ENCODE results near the gene FAM149B1. TPM values are rescaled to one million over a fixed set of nuclear protein-coding genes. Genes with fewer than 3 reads are reported as not detected.
"Not testable (repeated sequence)": the region's sequence is repeated elsewhere in the genome, so short reads cannot be mapped to it uniquely, and the experiment has no call there.

The FAM149B1 gene
- total RNA-seq, 1 experiment from 2014 or later, result 17.5 TPM

DNA sequence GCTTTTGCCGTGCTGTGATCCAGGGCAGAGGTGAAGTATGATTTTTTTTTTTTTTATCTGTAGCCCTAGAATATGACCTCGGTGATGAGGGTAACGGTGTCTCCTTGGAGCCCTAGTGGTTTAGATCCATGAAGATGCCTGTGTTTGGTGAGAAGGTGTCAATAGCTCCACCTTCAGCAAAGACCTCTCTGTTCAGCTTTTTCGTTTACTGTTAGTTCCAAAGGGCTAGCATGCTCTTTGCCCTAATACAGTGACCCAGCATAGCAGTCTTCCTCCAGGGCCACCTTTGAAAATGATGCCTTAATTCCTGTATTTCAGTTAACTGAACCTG is 85.3 kb downstream of the FAM149B1 start (continued):
- TF ChIP-seq, protein P1, sequence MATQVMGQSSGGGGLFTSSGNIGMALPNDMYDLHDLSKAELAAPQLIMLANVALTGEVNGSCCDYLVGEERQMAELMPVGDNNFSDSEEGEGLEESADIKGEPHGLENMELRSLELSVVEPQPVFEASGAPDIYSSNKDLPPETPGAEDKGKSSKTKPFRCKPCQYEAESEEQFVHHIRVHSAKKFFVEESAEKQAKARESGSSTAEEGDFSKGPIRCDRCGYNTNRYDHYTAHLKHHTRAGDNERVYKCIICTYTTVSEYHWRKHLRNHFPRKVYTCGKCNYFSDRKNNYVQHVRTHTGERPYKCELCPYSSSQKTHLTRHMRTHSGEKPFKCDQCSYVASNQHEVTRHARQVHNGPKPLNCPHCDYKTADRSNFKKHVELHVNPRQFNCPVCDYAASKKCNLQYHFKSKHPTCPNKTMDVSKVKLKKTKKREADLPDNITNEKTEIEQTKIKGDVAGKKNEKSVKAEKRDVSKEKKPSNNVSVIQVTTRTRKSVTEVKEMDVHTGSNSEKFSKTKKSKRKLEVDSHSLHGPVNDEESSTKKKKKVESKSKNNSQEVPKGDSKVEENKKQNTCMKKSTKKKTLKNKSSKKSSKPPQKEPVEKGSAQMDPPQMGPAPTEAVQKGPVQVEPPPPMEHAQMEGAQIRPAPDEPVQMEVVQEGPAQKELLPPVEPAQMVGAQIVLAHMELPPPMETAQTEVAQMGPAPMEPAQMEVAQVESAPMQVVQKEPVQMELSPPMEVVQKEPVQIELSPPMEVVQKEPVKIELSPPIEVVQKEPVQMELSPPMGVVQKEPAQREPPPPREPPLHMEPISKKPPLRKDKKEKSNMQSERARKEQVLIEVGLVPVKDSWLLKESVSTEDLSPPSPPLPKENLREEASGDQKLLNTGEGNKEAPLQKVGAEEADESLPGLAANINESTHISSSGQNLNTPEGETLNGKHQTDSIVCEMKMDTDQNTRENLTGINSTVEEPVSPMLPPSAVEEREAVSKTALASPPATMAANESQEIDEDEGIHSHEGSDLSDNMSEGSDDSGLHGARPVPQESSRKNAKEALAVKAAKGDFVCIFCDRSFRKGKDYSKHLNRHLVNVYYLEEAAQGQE (IDR thresholded peaks at IDR 0.05; ENCODE audit: low read depth), result no peak
- no peak for TF ChIP-seq SIN3A (IDR thresholded peaks at IDR 0.05; ENCODE audit: low read depth)
- no peak for TF ChIP-seq YY1 (IDR thresholded peaks at IDR 0.05; ENCODE audit: extremely low read depth, insufficient replicate concordance, low read depth, low read length)
- TF ChIP-seq POLR2AphosphoS5 (IDR thresholded peaks at IDR 0.05; ENCODE audit: low read depth, low read length), result no peak

DNA sequence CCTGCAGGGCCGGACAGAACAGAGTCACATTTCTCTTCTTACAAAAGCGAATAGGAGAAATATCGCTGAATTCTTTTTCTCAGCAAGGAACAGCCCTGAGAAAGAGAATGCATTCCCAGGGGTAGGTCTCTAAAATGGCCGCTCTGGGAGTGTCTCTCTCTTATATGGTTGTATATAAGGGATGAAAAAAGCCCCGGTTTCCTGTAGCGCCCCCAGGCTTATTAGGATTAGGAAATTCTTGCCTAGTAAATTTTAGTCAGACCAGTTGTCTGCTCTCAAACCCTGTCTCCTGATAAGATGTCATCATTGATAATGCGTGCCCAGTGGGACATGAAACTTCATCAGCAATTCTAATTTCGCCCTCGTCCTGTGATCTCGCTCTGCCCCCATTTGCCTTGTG is 90.7 kb downstream of the FAM149B1 start:
- H3K9me3 ChIP-seq (ENCODE audit: control insufficient read depth in 1 of 2, insufficient read depth in 1 of 2, low read depth in 1 of 2, low read length in 2 of 2); H2AFZ ChIP-seq (ENCODE audit: low read depth, low read length, poor library complexity, severe bottlenecking); H3K36me3 ChIP-seq (ENCODE audit: control insufficient read depth in 1 of 2, insufficient read depth in 2 of 2, low read length in 2 of 2); H3K27ac ChIP-seq (ENCODE audit: low read depth, low read length); H3K79me2 ChIP-seq (ENCODE audit: insufficient read depth, low read length); H3K9ac ChIP-seq (ENCODE audit: low read length); RAD21 ChIA-PET (ENCODE audit: low non-redundant PET in 1 of 2, low total read pairs in 2 of 2, uncharacterized antibody in 2 of 2, unreplicated experiment in 2 of 2); ATAC-seq; POLR2A ChIA-PET; H4K20me1 ChIP-seq (ENCODE audit: insufficient read depth); H3K4me3 ChIP-seq (replicated peaks in 1 of 2; ENCODE audit: low read depth in 1 of 2, low read length in 2 of 2); intact Hi-C loops (cut with micrococcal nuclease); H3K27me3 ChIP-seq (ENCODE audit: insufficient read depth, low read length); H3K4me2 ChIP-seq (ENCODE audit: low read length); H3K9me2 ChIP-seq (ENCODE audit: insufficient read depth); CTCF ChIA-PET; BruUV-seq (replicated peaks); DNase-seq (ENCODE audit: low read depth, low spot score): not testable (repeated sequence)
- peaks cover 14 to 28% of the 10 kb centered on the region in 2 experiments for H3K4me1 ChIP-seq (ENCODE audit: control insufficient read depth in 1 of 2, insufficient read depth in 2 of 2, low read length in 2 of 2)

All from HCT116 (cell line).